SK-N-MC (cell line): Measurements from ENCODE around the gene DLG2.

ENCODE experiments used
- EZH2 ChIP-seq: fragments of 200-600 bp; sonication (generic); IDR thresholded peaks from one replicate; pipeline ENCODE4 v1.6.1; 2017; ENCODE audit warnings: antibody characterized with exemption
- FOXP2 ChIP-seq: optimal IDR thresholded peaks from 2 replicates; pipeline ENCODE3; 2011; ENCODE audit warnings: mild to moderate bottlenecking, moderate library complexity; ENCODE audit not compliant: insufficient read depth; ENCODE audit errors: extremely low read length, control extremely low read depth
- POLR2AphosphoS5 ChIP-seq: IDR thresholded peaks from 2 replicates; pipeline ENCODE4 v1.6.1; 2012; ENCODE audit warnings: mild to moderate bottlenecking, low read depth, low read length, borderline replicate concordance

GRCh38 chr11:83922318-83922717, 1704.8 kb downstream of the DLG2 start:
- TF ChIP-seq EZH2 (no peak), FOXP2 (no peak), POLR2AphosphoS5 (no peak)
